HepG2 (cell line): ENCODE measurements around the gene MLH1. TPM values are rescaled to one million over a fixed set of nuclear protein-coding genes. Genes with fewer than 3 reads are reported as not detected.

Source experiments
- AKAP8 ChIP-seq: sonication (generic); formaldehyde crosslinking; IDR thresholded peaks from 2 replicates; pipeline ENCODE4 v1.5.1; 2020; ENCODE audit warnings: mild to moderate bottlenecking, missing genetic modification reagents
- ASH2L ChIP-seq: fragments of 300-600, 200-600 bp; sonication (generic); IDR thresholded peaks from 2 replicates; pipeline ENCODE4 v1.7.0; 2017; ENCODE audit warnings: low read depth, mild to moderate bottlenecking, moderate library complexity, mixed read lengths, low read length; ENCODE audit not compliant: insufficient read length
- CEBPB ChIP-seq: IDR thresholded peaks from 2 replicates; pipeline ENCODE4 v1.6.1; 2011; ENCODE audit warnings: low read depth, low read length, improper control_type of control experiment, borderline replicate concordance
- HHEX ChIP-seq: IDR thresholded peaks from 2 replicates; pipeline ENCODE4 v1.6.1; 2016; ENCODE audit warnings: control low read depth
- HOXA3 ChIP-seq: sonication (generic); formaldehyde crosslinking; IDR thresholded peaks from 2 replicates; pipeline ENCODE4 v1.5.0; 2020; ENCODE audit warnings: missing genetic modification reagents
- JUNB ChIP-seq: sonication (generic); formaldehyde crosslinking; IDR thresholded peaks from 2 replicates; pipeline ENCODE4 v1.8.0; 2022; ENCODE audit warnings: missing genetic modification reagents, mild to moderate bottlenecking, borderline replicate concordance
- KDM5A ChIP-seq: fragments of 200-600 bp; sonication (generic); IDR thresholded peaks from 2 replicates; pipeline ENCODE4 v1.7.0; 2018; ENCODE audit warnings: antibody characterized with exemption, mild to moderate bottlenecking, low read length, borderline replicate concordance
- KLF15 ChIP-seq: sonication (generic); formaldehyde crosslinking; IDR thresholded peaks from 2 replicates; pipeline ENCODE4 v1.8.1; 2023; ENCODE audit warnings: borderline replicate concordance, mild to moderate bottlenecking, inconsistent platforms, missing genetic modification reagents, mixed read lengths
- MAFK ChIP-seq, 2 experiments: IDR thresholded peaks in 1 of 2; conservative IDR thresholded peaks in 1 of 2; 2 replicates each; pipeline ENCODE4 v1.6.1; 2011; ENCODE audit warnings: improper control_type of control experiment in 2 of 2, low read length in 2 of 2
- MYC ChIP-seq: sonication (generic); formaldehyde crosslinking; IDR thresholded peaks from 2 replicates; pipeline ENCODE4 v1.9.0; 2021; ENCODE audit warnings: missing genetic modification reagents, borderline replicate concordance
- NR1H2 ChIP-seq: sonication (generic); formaldehyde crosslinking; IDR thresholded peaks from 2 replicates; pipeline ENCODE4 v1.8.1; 2022; ENCODE audit warnings: low read depth, missing genetic modification reagents, borderline replicate concordance
- PHF20 ChIP-seq: sonication (generic); formaldehyde crosslinking; IDR thresholded peaks from 2 replicates; pipeline ENCODE4 v1.5.0; 2020; ENCODE audit warnings: mild to moderate bottlenecking, missing genetic modification reagents
- RFX5 ChIP-seq: IDR thresholded peaks from 2 replicates; pipeline ENCODE4 v1.6.1; 2011; ENCODE audit warnings: low read depth, low read length, improper control_type of control experiment
- SCMH1 ChIP-seq: sonication (generic); formaldehyde crosslinking; IDR thresholded peaks from 2 replicates; pipeline ENCODE4 v1.9.0; 2021; ENCODE audit warnings: missing genetic modification reagents, mild to moderate bottlenecking, borderline replicate concordance
- SIN3A ChIP-seq: IDR thresholded peaks from 2 replicates; pipeline ENCODE4 v1.6.1; 2011; ENCODE audit warnings: low read depth, mild to moderate bottlenecking, control low read depth, low read length, borderline replicate concordance
- SMC3 ChIP-seq: IDR thresholded peaks from 2 replicates; pipeline ENCODE4 v1.6.1; 2011; ENCODE audit warnings: low read length, improper control_type of control experiment
- SRSF9 ChIP-seq: fragments of 200-400 bp; formaldehyde crosslinking; IDR thresholded peaks from 2 replicates; pipeline ENCODE4 v1.6.1; 2018; ENCODE audit warnings: borderline replicate concordance, mild to moderate bottlenecking, low read depth, low read length; ENCODE audit not compliant: insufficient read depth, poor library complexity, severe bottlenecking
- TOE1 ChIP-seq: sonication (generic); formaldehyde crosslinking; IDR thresholded peaks from 2 replicates; pipeline ENCODE4 v1.4.0; 2020; ENCODE audit warnings: mild to moderate bottlenecking, missing genetic modification reagents
- ZBTB7A ChIP-seq: sonication (generic); formaldehyde crosslinking; IDR thresholded peaks from 2 replicates; pipeline ENCODE4 v1.8.0; 2022; ENCODE audit warnings: mild to moderate bottlenecking, missing genetic modification reagents
- ZFAT ChIP-seq: sonication (generic); formaldehyde crosslinking; conservative IDR thresholded peaks from 2 replicates; pipeline ENCODE4 v1.8.1; 2023; ENCODE audit warnings: missing genetic modification reagents, inconsistent platforms
- ZHX1 ChIP-seq: sonication (generic); formaldehyde crosslinking; IDR thresholded peaks from 2 replicates; pipeline ENCODE4 v1.8.1; 2022; ENCODE audit warnings: low read depth, mild to moderate bottlenecking, missing genetic modification reagents
- ZKSCAN8 ChIP-seq: IDR thresholded peaks from 2 replicates; pipeline ENCODE4 v1.6.1; 2016; ENCODE audit warnings: borderline replicate concordance, missing genetic modification reagents, missing compliant biosample characterization
- ZNF207 ChIP-seq: fragments of 450-650 bp; IDR thresholded peaks from 2 replicates; pipeline ENCODE4 v1.6.1; 2016; ENCODE audit warnings: antibody characterized with exemption, borderline replicate concordance
- ZNF564 ChIP-seq: sonication (generic); formaldehyde crosslinking; IDR thresholded peaks from 2 replicates; pipeline ENCODE4 v1.8.1; 2023; ENCODE audit warnings: mild to moderate bottlenecking, missing genetic modification reagents
- ZNF589 ChIP-seq: sonication (generic); formaldehyde crosslinking; conservative IDR thresholded peaks from 2 replicates; pipeline ENCODE4 v1.8.0; 2022; ENCODE audit warnings: mild to moderate bottlenecking, moderate library complexity, missing genetic modification reagents
- ZNF704 ChIP-seq: sonication (generic); formaldehyde crosslinking; IDR thresholded peaks from 2 replicates; pipeline ENCODE4 v1.8.1; 2023; ENCODE audit warnings: mild to moderate bottlenecking, inconsistent platforms, moderate library complexity, missing genetic modification reagents, borderline replicate concordance
- ZNF775 ChIP-seq: sonication (generic); formaldehyde crosslinking; IDR thresholded peaks from 2 replicates; pipeline ENCODE4 v1.4.0; 2020; ENCODE audit warnings: missing genetic modification reagents, mild to moderate bottlenecking, moderate library complexity, borderline replicate concordance
- ZNF816 ChIP-seq: sonication (generic); formaldehyde crosslinking; IDR thresholded peaks from 2 replicates; pipeline ENCODE4 v1.8.0; 2022; ENCODE audit warnings: missing genetic modification reagents, mild to moderate bottlenecking, borderline replicate concordance
- polyA plus RNA-seq, 8 experiments: library from polyadenylated mRNA; depleted of rRNA in 3 of 8; stranded (reverse) in 7 of 8; unstranded in 1 of 8; fragments of >200 nt; fragmentation: Illumina TruSeq in 4 of 8; extraction: Trizol in 4 of 8; gene quantifications; 2 replicates each; pipeline versions ENCODE4 v1.2.1 to v1.2.3, GENCODE V29; 2011 to 2016; ENCODE audit warnings: low read depth in 4 of 8, missing spikeins in 1 of 8, mixed read lengths in 1 of 8; ENCODE audit not compliant: insufficient read depth in 1 of 8
- total RNA-seq, 5 experiments: library from RNA; depleted of rRNA; stranded (reverse); fragments of >200 nt; fragmentation: Illumina TruSeq; extraction: Trizol; gene quantifications; 2 replicates each; pipeline ENCODE4 v1.2.3, GENCODE V29; 2016; ENCODE audit warnings: low read depth in 1 of 5

MLH1 gene
- total and polyA plus RNA-seq, 2 of the 13 experiments (the other 11 are each of a cell fraction or from before 2014, with no cell fraction given): 29.5 to 70.8 TPM

DNA sequence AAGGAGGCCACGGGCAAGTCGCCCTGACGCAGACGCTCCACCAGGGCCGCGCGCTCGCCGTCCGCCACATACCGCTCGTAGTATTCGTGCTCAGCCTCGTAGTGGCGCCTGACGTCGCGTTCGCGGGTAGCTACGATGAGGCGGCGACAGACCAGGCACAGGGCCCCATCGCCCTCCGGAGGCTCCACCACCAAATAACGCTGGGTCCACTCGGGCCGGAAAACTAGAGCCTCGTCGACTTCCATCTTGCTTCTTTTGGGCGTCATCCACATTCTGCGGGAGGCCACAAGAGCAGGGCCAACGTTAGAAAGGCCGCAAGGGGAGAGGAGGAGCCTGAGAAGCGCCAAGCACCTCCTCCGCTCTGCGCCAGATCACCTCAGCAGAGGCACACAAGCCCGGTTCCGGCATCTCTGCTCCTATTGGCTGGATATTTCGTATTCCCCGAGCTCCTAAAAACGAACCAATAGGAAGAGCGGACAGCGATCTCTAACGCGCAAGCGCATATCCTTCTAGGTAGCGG, 452 bp upstream of the MLH1 start, which contains the start of gene EPM2AIP1 (continued):
- TF ChIP-seq SRSF9: no peak
- TF ChIP-seq KLF15 (CRISPR knock-in tag): 0 out of 2 replicates have a peak, but pooled peaks have one; percentile 60
- TF ChIP-seq JUNB (CRISPR knock-in tag): peak; percentile 48; the same call in 1 of the 2 replicates
- no peak; the same call in 1 of the 2 replicates for TF ChIP-seq ZKSCAN8 (CRISPR knock-in tag)
- no peak for TF ChIP-seq ZNF564
- TF ChIP-seq NR1H2 (CRISPR knock-in tag): peak; percentile 87; the same call in 1 of the 2 replicates
- 0 out of 2 replicates have a peak, but pooled peaks have one; percentile 31 for TF ChIP-seq AKAP8
- TF ChIP-seq SCMH1 (CRISPR knock-in tag): no peak
- TF ChIP-seq ZFAT (CRISPR knock-in tag): no peak
- no peak; the same call in 1 of the 2 replicates for TF ChIP-seq ZNF816 (CRISPR knock-in tag)
- TF ChIP-seq MYC: peak; percentile 77
- TF ChIP-seq RFX5: no peak
- 0 out of 2 replicates have a peak, but pooled peaks have one; percentile 0 for TF ChIP-seq SIN3A
- peak; percentile 43; the same call in 1 of the 2 replicates for TF ChIP-seq KDM5A
- peak; percentile 82 for TF ChIP-seq ASH2L
- peak; percentile 92; the same call in 1 of the 2 replicates for TF ChIP-seq ZNF704 (CRISPR knock-in tag)
- no peak for TF ChIP-seq ZNF207
- TF ChIP-seq SMC3: no peak
- no peak for TF ChIP-seq ZNF775 (CRISPR knock-in tag)
- TF ChIP-seq ZHX1 (CRISPR knock-in tag): no peak
- TF ChIP-seq PHF20 (CRISPR knock-in tag): no peak
- no peak for TF ChIP-seq CEBPB
- no peak for TF ChIP-seq HHEX (CRISPR knock-in tag)
- peak; percentile 82; the same call in 1 of the 2 replicates for TF ChIP-seq ZNF589 (CRISPR knock-in tag)
- TF ChIP-seq ZBTB7A: peak; percentile 77
- no peak for TF ChIP-seq MAFK (conservative IDR thresholded peaks at IDR 0.05 in 1 of 2, IDR thresholded peaks at IDR 0.05 in 1 of 2; ENCODE audit: low read length in 2 of 2)
- peak; percentile 43; the same call in 1 of the 2 replicates for TF ChIP-seq TOE1 (CRISPR knock-in tag)
- no peak for TF ChIP-seq HOXA3 (CRISPR knock-in tag)
